SK-N-MC (cell line): ENCODE measurements around the gene LRRC37A3.

Experiments
- EZH2 ChIP-seq: fragments of 200-600 bp; sonication (generic); IDR thresholded peaks from one replicate; pipeline ENCODE4 v1.6.1; 2017; ENCODE audit warnings: antibody characterized with exemption
- FOXP2 ChIP-seq: optimal IDR thresholded peaks from 2 replicates; pipeline ENCODE3; 2011; ENCODE audit warnings: mild to moderate bottlenecking, moderate library complexity; ENCODE audit not compliant: insufficient read depth; ENCODE audit errors: extremely low read length, control extremely low read depth
- POLR2AphosphoS5 ChIP-seq: IDR thresholded peaks from 2 replicates; pipeline ENCODE4 v1.6.1; 2012; ENCODE audit warnings: mild to moderate bottlenecking, low read depth, low read length, borderline replicate concordance

DNA sequence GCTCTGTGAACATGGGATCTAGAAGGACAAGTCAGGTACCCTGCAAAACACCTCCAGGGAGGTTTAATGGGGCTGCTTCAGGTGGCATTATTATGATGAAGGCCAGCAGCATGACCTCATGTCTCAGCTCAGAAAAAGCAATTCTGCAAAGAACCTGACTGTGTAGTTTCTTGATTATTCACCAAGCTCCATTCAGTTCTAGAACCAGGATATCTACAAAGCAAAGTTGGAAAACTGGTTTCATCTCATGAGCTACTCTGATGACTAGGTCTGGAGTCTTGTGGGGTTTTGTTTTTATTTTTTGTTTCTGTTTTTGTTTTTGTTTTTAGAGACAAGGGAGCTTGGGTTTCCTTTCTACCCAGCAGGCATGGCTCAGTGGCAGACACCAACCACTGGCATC is 19.0 kb upstream of the LRRC37A3 start:
- TF ChIP-seq POLR2AphosphoS5 (no peak), EZH2 (no peak), FOXP2 (no peak)
